Bladder microvascular endothelial cell (primary cell): ENCODE results near the gene DNAJC5. TPM values are rescaled to one million over a fixed set of nuclear protein-coding genes. Genes with fewer than 3 reads are reported as not detected.

Experiments used
- total RNA-seq: library from RNA; depleted of rRNA; stranded (reverse); fragments of >200 nt; gene quantifications from 2 replicates; pipeline ENCODE4 v1.2.3, GENCODE V29; 2014

DNAJC5 gene
- 56.2 and 97.5 TPM in 2 replicates for total RNA-seq

GRCh38 chr20:63894358-63895201, at the start of gene DNAJC5:
DNAJC5 (plus strand) TSS chr20:63895126; CDS start chr20:63928346, 33,220 bp downstream.

GRCh38 chr20:63861365-63861934, 33.5 kb upstream of the DNAJC5 start, which contains the start of gene ABHD16B:
ABHD16B (plus strand) TSS chr20:63861498; CDS start chr20:63861541, 43 bp downstream.

GRCh38 chr20:63864978-63865640, 29.8 kb upstream of the DNAJC5 start, which contains the start of gene TPD52L2:
TPD52L2 (plus strand) TSS chr20:63865270; CDS start chr20:63865366, 96 bp downstream.

GRCh38 chr20:63955827-63956663, 61.1 kb downstream of the DNAJC5 start, which contains the start of gene UCKL1:
UCKL1 (minus strand) TSS chr20:63956416; CDS start chr20:63956372, 44 bp downstream.

GRCh38 chr20:63969838-63970713, 75.2 kb downstream of the DNAJC5 start, which contains the start of gene ZNF512B:
ZNF512B (minus strand) TSS chr20:63969930; CDS start chr20:63967950, 1,980 bp downstream.

GRCh38 chr20:63979557-63980316, 84.8 kb downstream of the DNAJC5 start, which contains the start of gene SAMD10:
SAMD10 (minus strand) TSS chr20:63979642; CDS start chr20:63979467, 175 bp downstream.

GRCh38 chr20:63980806-63981728, 86.1 kb downstream of the DNAJC5 start, which contains the start of gene PRPF6:
PRPF6 (plus strand) TSS chr20:63981132; CDS start chr20:63981246, 114 bp downstream.

Other genes starting within 250 kb of the DNAJC5 start
- 0.69 and 1.5 TPM in 2 replicates for gene STMN3, start 241.7 kb upstream of the DNAJC5 start, total RNA-seq
- gene RTEL1, start 236.8 kb upstream of the DNAJC5 start, total RNA-seq = 8.3 and 14.5 TPM in 2 replicates
- gene TNFRSF6B, start 198.5 kb upstream of the DNAJC5 start, total RNA-seq = 19.1 and 28.5 TPM in 2 replicates
- 33.4 and 68.0 TPM in 2 replicates for gene ARFRP1, start 187.2 kb upstream of the DNAJC5 start, total RNA-seq
- gene ZGPAT, start 187.1 kb upstream of the DNAJC5 start, total RNA-seq = 16.4 and 23.8 TPM in 2 replicates
- 1.9 and 3.2 TPM in 2 replicates for gene LIME1, start 158.5 kb upstream of the DNAJC5 start, total RNA-seq
- 8.0 and 8.6 TPM in 2 replicates for gene SLC2A4RG, start 155.3 kb upstream of the DNAJC5 start, total RNA-seq
- gene ZBTB46, start 63.9 kb upstream of the DNAJC5 start, total RNA-seq = 28.7 and 46.9 TPM in 2 replicates
- not detected in 2 replicates for gene ABHD16B, start 33.6 kb upstream of the DNAJC5 start, total RNA-seq
- 100 and 164 TPM in 2 replicates for gene TPD52L2, start 29.9 kb upstream of the DNAJC5 start, total RNA-seq
- gene UCKL1, start 61.3 kb downstream of the DNAJC5 start, total RNA-seq = 29.0 and 40.7 TPM in 2 replicates
- 6.3 and 10.5 TPM in 2 replicates for gene ZNF512B, start 74.8 kb downstream of the DNAJC5 start, total RNA-seq
- 1.6 and 3.9 TPM in 2 replicates for gene SAMD10, start 84.5 kb downstream of the DNAJC5 start, total RNA-seq
- gene PRPF6, start 86.0 kb downstream of the DNAJC5 start, total RNA-seq = 55.5 and 98.0 TPM in 2 replicates
- 2.8 and 4.5 TPM in 2 replicates for gene C20orf204, start 141.1 kb downstream of the DNAJC5 start, total RNA-seq
- 36.2 and 43.9 TPM in 2 replicates for gene SOX18, start 154.5 kb downstream of the DNAJC5 start, total RNA-seq
- 26.4 and 32.9 TPM in 2 replicates for gene TCEA2, start 168.1 kb downstream of the DNAJC5 start, total RNA-seq
- gene RGS19, start 184.4 kb downstream of the DNAJC5 start, total RNA-seq = 17.2 and 20.6 TPM in 2 replicates
- 1.3 and 5.0 TPM in 2 replicates for gene OPRL1, start 185.0 kb downstream of the DNAJC5 start, total RNA-seq
- 0.16 and 0.25 TPM in 2 replicates for gene LKAAEAR1, start 189.3 kb downstream of the DNAJC5 start, total RNA-seq
- not detected in 2 replicates for gene NPBWR2, start 212.4 kb downstream of the DNAJC5 start, total RNA-seq